ENCODE measurements around the gene TRMT112. TPM values are rescaled to one million over a fixed set of nuclear protein-coding genes. Genes with fewer than 3 reads are reported as not detected.

TRMT112 gene
- total and polyA plus RNA-seq, 11 donors = 80.0 to 186 (median 107) TPM

- 89 to 90% (median 89%) methylated on average over 12 of the region's 12 CpGs for WGBS, 4 donors
- no peak overlapping the region for H3K27ac ChIP-seq
Observed at GRCh38 chr11:64347193-64347867, 30.0 kb upstream of the TRMT112 start.

GRCh38 chr11:64344787-64345186 is 27.4 kb upstream of the TRMT112 start:
- H3K27me3 ChIP-seq = peaks cover 0 to 15% (median 0%) of the 10 kb centered on the region in 9 donors
- H3K4me1 ChIP-seq = peaks cover 0 to 19% (median 8%) of the 10 kb centered on the region in 12 donors
- TF ChIP-seq POLR2A (IDR thresholded peaks at IDR 0.05) (no peak), CTCF (IDR thresholded peaks at IDR 0.05) (no peak)
- H3K36me3 ChIP-seq = peaks cover 0 to 19% (median 0%) of the 10 kb centered on the region in 9 donors
- WGBS, 4 donors = 94 to 96% (median 95%) methylated on average over 27 to 28 of the region's 28 CpGs
- H3K4me3 ChIP-seq = no peak overlapping the region
- ATAC-seq (no peak), DNase-seq (no peak)
- intact Hi-C loops (cut with DNase I) = no loop called here
- H3K27ac ChIP-seq = no peak overlapping the region
- H3K9me3 ChIP-seq = no peaks in the 10 kb centered on the region

More at GRCh38 chr11:64347193-64347867, 30.0 kb upstream of the TRMT112 start:
- intact Hi-C loops (cut with DNase I) = no loop called here
- DNase-seq (no peak), ATAC-seq (no peak)
- Histone ChIP-seq H3K27me3 (no peaks in the 10 kb centered on the region), H3K9me3 (no peaks in the 10 kb centered on the region), H3K36me3 (peaks cover 0 to 19% (median 0%) of the 10 kb centered on the region in 9 donors), H3K4me1 (peaks cover 0 to 11% (median 2%) of the 10 kb centered on the region in 12 donors), H3K4me3 (no peak overlapping the region)
- no peak for TF ChIP-seq CTCF (IDR thresholded peaks at IDR 0.05)
- no peak for TF ChIP-seq POLR2A (IDR thresholded peaks at IDR 0.05)

- Histone ChIP-seq H3K4me1 (peaks cover 0 to 27% (median 8%) of the 10 kb centered on the region in 12 donors), H3K9me3 (no peaks in the 10 kb centered on the region), H3K27ac (no peak overlapping the region), H3K4me3 (no peak overlapping the region), H3K36me3 (peaks cover 0 to 19% (median 0%) of the 10 kb centered on the region in 9 donors), H3K27me3 (peaks cover 0 to 15% (median 0%) of the 10 kb centered on the region in 9 donors)
- 69 to 87% (median 78%) methylated on average over 7 to 18 of the region's 18 CpGs for whole genome bisulfite sequencing, 4 donors
- DNase-seq = peak in 1 of 5 donors; percentile 51
- ATAC-seq = no peak
- peak in 8 of 12 donors; percentile 13 to 38 (median 27) for TF ChIP-seq CTCF (IDR thresholded peaks at IDR 0.05)
- TF ChIP-seq POLR2A (IDR thresholded peaks at IDR 0.05) = no peak
- intact Hi-C loops (cut with DNase I) = no loop called here
Observed at GRCh38 chr11:64343767-64344559, 26.6 kb upstream of the TRMT112 start.
